ENCODE measurements around the gene KCNJ6. TPM values are rescaled to one million over a fixed set of nuclear protein-coding genes. Genes with fewer than 3 reads are reported as not detected.
"Not testable (repeated sequence)": the region's sequence is repeated elsewhere in the genome, so short reads cannot be mapped to it uniquely, and the experiment has no call there.

KCNJ6 gene
- total RNA-seq, 1 donor from 2014 or later = not detected

DNA sequence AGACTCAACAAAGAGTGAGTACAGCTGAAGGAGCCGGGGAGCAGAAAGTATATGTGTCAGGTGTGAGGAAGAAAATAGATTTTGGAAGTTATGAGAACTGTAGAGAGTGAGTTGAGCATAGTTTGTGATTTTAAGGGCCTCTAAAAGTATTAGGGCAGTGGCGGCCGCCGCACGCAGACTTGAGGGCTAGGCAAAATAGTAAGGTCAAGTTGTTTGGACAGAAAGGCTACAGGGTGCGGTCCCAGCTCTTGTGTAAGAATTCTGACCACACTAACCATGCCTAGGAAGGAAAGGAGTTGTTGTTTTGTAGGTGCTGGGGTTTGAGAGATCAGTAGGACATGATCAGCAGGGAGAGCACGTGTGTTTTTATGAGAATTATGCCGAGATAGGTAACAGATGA, 327.6 kb downstream of the KCNJ6 start:
- not testable (repeated sequence) for H4K20me1 ChIP-seq (ENCODE audit: low read depth); H3K4me2 ChIP-seq; H3K36me3 Mint-ChIP-seq; H2AFZ ChIP-seq (replicated peaks); H3K4me3 ChIP-seq; H3K27ac Mint-ChIP-seq; H3K79me2 ChIP-seq (ENCODE audit: low read depth); H3K9ac ChIP-seq; H3K27ac ChIP-seq; H3K27me3 ChIP-seq; H3K9me3 Mint-ChIP-seq; DNase-seq (ENCODE audit: low spot score); H3K36me3 ChIP-seq; H3K9me3 ChIP-seq (ENCODE audit: low read depth); H3K4me3 Mint-ChIP-seq
- peaks cover 18% of the 10 kb centered on the region for H3F3A ChIP-seq (ENCODE audit: low read depth)
- peaks cover 17% of the 10 kb centered on the region for H3K4me1 Mint-ChIP-seq
- H3K4me1 ChIP-seq = peaks cover 28% of the 10 kb centered on the region
- H3K27me3 Mint-ChIP-seq (ENCODE audit: insufficient read depth, low read depth) = peaks cover 13% of the 10 kb centered on the region

DNA sequence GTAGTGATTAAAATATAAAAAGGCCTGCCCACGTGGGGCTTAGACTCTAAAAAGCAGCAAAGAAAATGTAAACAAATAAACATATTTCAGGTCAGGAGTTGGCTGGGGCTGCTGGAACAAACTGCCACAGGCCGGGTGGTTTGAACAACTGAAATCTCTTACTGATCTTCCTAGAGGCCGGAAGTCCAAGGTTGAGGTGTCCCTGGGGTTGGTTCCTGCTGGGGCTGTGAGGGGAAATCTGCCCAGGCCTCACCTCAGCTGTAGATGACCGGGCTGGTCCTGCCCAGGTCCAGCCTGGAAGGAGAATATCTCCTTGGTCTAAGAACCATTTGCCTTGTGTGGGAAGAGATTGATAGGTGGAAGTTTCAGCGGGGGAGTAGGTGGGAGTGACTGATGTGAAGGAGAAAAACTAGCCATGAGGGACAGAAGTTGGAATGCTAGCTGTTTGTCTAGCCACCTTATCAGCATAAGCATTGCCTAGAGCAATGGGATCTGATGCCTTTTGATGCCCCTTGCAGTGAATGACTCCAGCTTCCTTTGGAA, 328.6 kb downstream of the KCNJ6 start:
- Mint-ChIP-seq H3K27ac (no peak overlapping the region), H3K9me3 (no peaks in the 10 kb centered on the region), H3K27me3 (ENCODE audit: insufficient read depth, low read depth) (peaks cover 9% of the 10 kb centered on the region), H3K4me3 (no peak overlapping the region), H3K4me1 (peaks cover 8% of the 10 kb centered on the region), H3K36me3 (no peaks in the 10 kb centered on the region)
- Histone ChIP-seq H3K4me1 (peaks cover 19% of the 10 kb centered on the region), H3F3A (ENCODE audit: low read depth) (peaks cover 8% of the 10 kb centered on the region), H3K9ac (no peak overlapping the region), H3K4me2 (no peak overlapping the region), H4K20me1 (ENCODE audit: low read depth) (peaks cover 3% of the 10 kb centered on the region), H2AFZ (replicated peaks) (no peak overlapping the region), H3K36me3 (no peaks in the 10 kb centered on the region), H3K27me3 (no peaks in the 10 kb centered on the region), H3K79me2 (ENCODE audit: low read depth) (no peaks in the 10 kb centered on the region), H3K9me3 (ENCODE audit: low read depth) (no peaks in the 10 kb centered on the region), H3K27ac (no peak overlapping the region), H3K4me3 (no peak overlapping the region)
- DNase-seq (ENCODE audit: low spot score) = no peak
- no peak for TF ChIP-seq EZH2 (IDR thresholded peaks at IDR 0.05)

GRCh38 chr21:37587203-37587602, 329.1 kb downstream of the KCNJ6 start:
- Histone ChIP-seq H3K4me2 (no peak overlapping the region), H3K27ac (no peak overlapping the region), H3K9ac (no peak overlapping the region), H3K9me3 (ENCODE audit: low read depth) (no peaks in the 10 kb centered on the region), H4K20me1 (ENCODE audit: low read depth) (no peaks in the 10 kb centered on the region), H3K4me3 (no peak overlapping the region), H3F3A (ENCODE audit: low read depth) (peaks cover 3% of the 10 kb centered on the region), H3K79me2 (ENCODE audit: low read depth) (no peaks in the 10 kb centered on the region), H3K27me3 (no peaks in the 10 kb centered on the region), H3K36me3 (no peaks in the 10 kb centered on the region), H2AFZ (replicated peaks) (no peak overlapping the region), H3K4me1 (peaks cover 15% of the 10 kb centered on the region)
- Mint-ChIP-seq H3K9me3 (no peaks in the 10 kb centered on the region), H3K4me1 (peaks cover 7% of the 10 kb centered on the region), H3K36me3 (no peaks in the 10 kb centered on the region), H3K27ac (no peak overlapping the region), H3K27me3 (ENCODE audit: insufficient read depth, low read depth) (peaks cover 9% of the 10 kb centered on the region), H3K4me3 (no peak overlapping the region)
- no peak for DNase-seq (ENCODE audit: low spot score)
- TF ChIP-seq EZH2phosphoT487 (IDR thresholded peaks at IDR 0.05) = no peak
- TF ChIP-seq, protein P1, sequence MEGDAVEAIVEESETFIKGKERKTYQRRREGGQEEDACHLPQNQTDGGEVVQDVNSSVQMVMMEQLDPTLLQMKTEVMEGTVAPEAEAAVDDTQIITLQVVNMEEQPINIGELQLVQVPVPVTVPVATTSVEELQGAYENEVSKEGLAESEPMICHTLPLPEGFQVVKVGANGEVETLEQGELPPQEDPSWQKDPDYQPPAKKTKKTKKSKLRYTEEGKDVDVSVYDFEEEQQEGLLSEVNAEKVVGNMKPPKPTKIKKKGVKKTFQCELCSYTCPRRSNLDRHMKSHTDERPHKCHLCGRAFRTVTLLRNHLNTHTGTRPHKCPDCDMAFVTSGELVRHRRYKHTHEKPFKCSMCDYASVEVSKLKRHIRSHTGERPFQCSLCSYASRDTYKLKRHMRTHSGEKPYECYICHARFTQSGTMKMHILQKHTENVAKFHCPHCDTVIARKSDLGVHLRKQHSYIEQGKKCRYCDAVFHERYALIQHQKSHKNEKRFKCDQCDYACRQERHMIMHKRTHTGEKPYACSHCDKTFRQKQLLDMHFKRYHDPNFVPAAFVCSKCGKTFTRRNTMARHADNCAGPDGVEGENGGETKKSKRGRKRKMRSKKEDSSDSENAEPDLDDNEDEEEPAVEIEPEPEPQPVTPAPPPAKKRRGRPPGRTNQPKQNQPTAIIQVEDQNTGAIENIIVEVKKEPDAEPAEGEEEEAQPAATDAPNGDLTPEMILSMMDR (IDR thresholded peaks at IDR 0.05) = no peak
- TF ChIP-seq EZH2 (IDR thresholded peaks at IDR 0.05) = no peak

DNA sequence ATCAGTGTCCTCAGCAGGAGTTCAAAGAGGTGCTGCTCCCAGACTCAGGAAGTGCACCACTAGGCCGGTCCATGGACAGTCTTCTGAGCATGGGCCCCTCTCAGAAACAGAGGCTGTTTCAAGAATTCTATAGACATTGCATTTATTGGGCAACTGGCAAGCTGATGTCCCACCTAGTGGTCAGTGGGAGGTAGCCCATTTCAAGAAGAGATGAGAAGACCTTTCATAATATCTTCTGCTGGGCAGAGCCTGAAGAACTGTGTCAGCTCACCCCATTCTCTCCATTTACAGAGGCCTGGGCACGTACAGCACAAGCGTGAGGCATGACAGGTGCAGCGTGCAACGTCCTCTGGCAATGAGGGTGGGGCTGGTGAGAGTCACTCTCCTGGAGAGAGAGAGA, 333.7 kb downstream of the KCNJ6 start:
- no peak overlapping the region for H3K27ac Mint-ChIP-seq
- Histone ChIP-seq H3K9ac (no peak overlapping the region), H3K79me2 (ENCODE audit: low read depth) (no peaks in the 10 kb centered on the region), H3K4me1 (no peaks in the 10 kb centered on the region), H2AFZ (replicated peaks) (no peak overlapping the region), H4K20me1 (ENCODE audit: low read depth) (no peaks in the 10 kb centered on the region), H3K4me3 (no peak overlapping the region), H3K9me3 (ENCODE audit: low read depth) (peaks cover 6% of the 10 kb centered on the region), H3F3A (ENCODE audit: low read depth) (no peaks in the 10 kb centered on the region), H3K4me2 (no peak overlapping the region), H3K27ac (no peak overlapping the region), H3K36me3 (peaks cover 9% of the 10 kb centered on the region), H3K27me3 (no peaks in the 10 kb centered on the region)
- H3K27me3 Mint-ChIP-seq (ENCODE audit: insufficient read depth, low read depth) = peaks cover 2% of the 10 kb centered on the region
- TF ChIP-seq, protein P1 (IDR thresholded peaks at IDR 0.05) = peak; percentile 51
- TF ChIP-seq EZH2 (IDR thresholded peaks at IDR 0.05) (no peak), EZH2phosphoT487 (IDR thresholded peaks at IDR 0.05) (no peak)
- H3K4me3 Mint-ChIP-seq = no peak overlapping the region
- H3K4me1 Mint-ChIP-seq = no peaks in the 10 kb centered on the region
- peaks cover 26% of the 10 kb centered on the region for H3K9me3 Mint-ChIP-seq
- DNase-seq (ENCODE audit: low spot score) = peak; percentile 31
- H3K36me3 Mint-ChIP-seq = no peaks in the 10 kb centered on the region
